Measurements from ENCODE around the gene KRT3.
"Not testable (repeated sequence)": the region's sequence is repeated elsewhere in the genome, so short reads cannot be mapped to it uniquely, and the experiment has no call there.

The KRT3 gene

GRCh38 chr12:52766351-52767019, 29.4 kb downstream of the KRT3 start:
- H3K27ac Mint-ChIP-seq, result no peak overlapping the region
- H3K9me3 Mint-ChIP-seq, result peaks cover 2% of the 10 kb centered on the region
- H3K4me1 Mint-ChIP-seq, result no peaks in the 10 kb centered on the region
- peaks cover 13% of the 10 kb centered on the region for H3K27me3 Mint-ChIP-seq
- DNase-seq, result no peak
- no peak overlapping the region for H3K4me3 Mint-ChIP-seq
- H3K36me3 Mint-ChIP-seq, result no peaks in the 10 kb centered on the region
- CTCF ChIA-PET, result interaction anchor here (0.6 kb wide), 1 partner anchor 34 kb away, joined by 4 read pairs; no protein-coding TSS in a partner anchor

DNA sequence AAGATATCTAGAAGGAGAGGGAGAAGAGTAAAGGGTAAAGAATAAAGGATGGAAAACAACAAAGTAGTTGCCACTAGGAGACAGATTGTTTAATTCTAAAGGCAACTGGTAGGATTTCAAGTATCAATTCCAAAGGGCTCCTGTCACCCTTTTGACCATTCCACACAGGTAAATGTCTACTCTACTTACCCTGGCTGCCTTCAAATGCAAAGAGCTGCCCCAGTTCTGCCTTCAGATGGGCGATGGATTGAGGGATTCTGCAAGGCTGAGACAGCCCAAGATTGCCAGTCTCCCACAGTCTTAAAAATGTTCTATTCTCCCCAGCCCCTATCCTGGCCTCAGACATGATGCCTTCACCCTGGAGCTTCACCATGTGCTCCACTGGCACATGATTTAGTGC, 30.2 kb downstream of the KRT3 start:
- H3K36me3 Mint-ChIP-seq, result no peaks in the 10 kb centered on the region
- no peak overlapping the region for H3K27ac Mint-ChIP-seq
- H3K27me3 Mint-ChIP-seq, result peaks cover 10% of the 10 kb centered on the region
- no peaks in the 10 kb centered on the region for H3K4me1 Mint-ChIP-seq
- CTCF ChIA-PET, result interaction anchor here (0.6 kb wide), 1 partner anchor 35 kb away, joined by 4 read pairs; no protein-coding TSS in a partner anchor
- H3K4me3 Mint-ChIP-seq, result no peak overlapping the region
- peaks cover 9% of the 10 kb centered on the region for H3K9me3 Mint-ChIP-seq
- DNase-seq, result no peak

GRCh38 chr12:52763991-52764390, 31.9 kb downstream of the KRT3 start:
- Mint-ChIP-seq H3K4me3 (no peak overlapping the region), H3K9me3 (peaks cover 13% of the 10 kb centered on the region), H3K27ac (no peak overlapping the region), H3K4me1 (no peaks in the 10 kb centered on the region), H3K27me3 (peaks cover 10% of the 10 kb centered on the region), H3K36me3 (no peaks in the 10 kb centered on the region)
- DNase-seq, result no peak
- CTCF ChIA-PET, result no interaction called here

- H3K27ac Mint-ChIP-seq, result no peak overlapping the region
- no peak for DNase-seq
- CTCF ChIA-PET, result no interaction called here
- H3K27me3 Mint-ChIP-seq, result peaks cover 10% of the 10 kb centered on the region
- no peaks in the 10 kb centered on the region for H3K36me3 Mint-ChIP-seq
- peaks cover 13% of the 10 kb centered on the region for H3K9me3 Mint-ChIP-seq
- no peaks in the 10 kb centered on the region for H3K4me1 Mint-ChIP-seq
- H3K4me3 Mint-ChIP-seq, result no peak overlapping the region
These were observed 32.8 kb downstream of the KRT3 start for GRCh38 chr12:52763036-52763659.

- H3K27ac Mint-ChIP-seq, result no peak overlapping the region
- no peaks in the 10 kb centered on the region for H3K4me1 Mint-ChIP-seq
- H3K4me3 Mint-ChIP-seq, result no peak overlapping the region
- no peaks in the 10 kb centered on the region for H3K36me3 Mint-ChIP-seq
- H3K9me3 Mint-ChIP-seq, result peaks cover 13% of the 10 kb centered on the region
- CTCF ChIA-PET, result no interaction called here
- no peak for DNase-seq
- peaks cover 10% of the 10 kb centered on the region for H3K27me3 Mint-ChIP-seq
These were observed 34.1 kb downstream of the KRT3 start for GRCh38 chr12:52761802-52762201.

DNA sequence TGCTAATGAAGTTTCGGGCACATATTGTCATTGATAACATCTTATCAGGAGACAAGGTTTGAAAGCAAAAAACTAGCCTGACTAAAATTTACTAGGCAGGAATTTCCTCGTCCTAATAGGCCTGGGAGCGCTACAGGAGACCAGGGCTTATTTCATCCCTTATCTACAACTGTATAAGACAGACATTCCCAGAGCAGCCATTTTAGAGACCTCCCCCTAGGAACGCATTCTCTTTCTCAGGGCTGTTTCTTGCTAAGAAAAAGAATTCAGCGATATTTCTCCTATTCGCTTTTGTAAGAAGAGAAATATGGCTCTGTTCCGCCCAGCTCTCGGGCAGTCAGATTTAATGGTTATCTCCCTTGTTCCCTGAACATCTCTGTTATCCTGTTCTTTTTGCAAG, 34.7 kb downstream of the KRT3 start:
- H3K4me3 Mint-ChIP-seq, H3K4me1 Mint-ChIP-seq, DNase-seq, H3K27me3 Mint-ChIP-seq, H3K27ac Mint-ChIP-seq, CTCF ChIA-PET, H3K36me3 Mint-ChIP-seq: not testable (repeated sequence)
- H3K9me3 Mint-ChIP-seq, result peaks cover 13% of the 10 kb centered on the region

- H3K9me3 Mint-ChIP-seq, result peaks cover 13% of the 10 kb centered on the region
- CTCF ChIA-PET, result no interaction called here
- no peaks in the 10 kb centered on the region for H3K4me1 Mint-ChIP-seq
- peaks cover 6% of the 10 kb centered on the region for H3K27me3 Mint-ChIP-seq
- no peak overlapping the region for H3K4me3 Mint-ChIP-seq
- H3K36me3 Mint-ChIP-seq, result no peaks in the 10 kb centered on the region
- no peak overlapping the region for H3K27ac Mint-ChIP-seq
- DNase-seq, result no peak
These were observed 35.3 kb downstream of the KRT3 start for GRCh38 chr12:52760623-52761022.

GRCh38 chr12:52759695-52760094, 36.2 kb downstream of the KRT3 start:
- Mint-ChIP-seq H3K36me3 (no peaks in the 10 kb centered on the region), H3K27me3 (peaks cover 9% of the 10 kb centered on the region), H3K4me3 (no peak overlapping the region), H3K9me3 (peaks cover 13% of the 10 kb centered on the region), H3K4me1 (no peaks in the 10 kb centered on the region), H3K27ac (no peak overlapping the region)
- CTCF ChIA-PET, result interaction anchor here (1.3 to 1.4 kb wide), 2 partner anchors 176 to 178 kb away, joined by 3 to 4 read pairs; no protein-coding TSS in a partner anchor
- DNase-seq, result no peak

DNA sequence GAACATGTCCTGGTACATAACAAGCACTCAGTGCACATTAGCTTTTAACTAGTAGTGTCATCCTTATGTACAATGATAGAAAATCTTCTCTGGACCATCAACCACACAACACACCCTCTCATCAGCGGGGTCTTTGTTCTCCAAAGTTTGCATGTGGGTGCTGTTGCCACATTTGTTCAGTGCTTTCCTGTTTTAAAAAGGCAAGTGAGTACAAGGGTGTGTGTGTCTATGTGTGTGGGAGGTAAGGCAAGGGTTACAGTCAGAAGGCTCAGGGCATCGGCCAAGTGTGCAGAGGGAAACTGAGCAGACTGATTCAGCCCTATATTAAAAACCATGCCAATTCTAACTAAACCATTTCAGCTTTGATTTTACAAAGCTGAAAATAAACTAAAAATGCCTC, 36.7 kb downstream of the KRT3 start:
- no peaks in the 10 kb centered on the region for H3K36me3 Mint-ChIP-seq
- H3K27me3 Mint-ChIP-seq, result peaks cover 9% of the 10 kb centered on the region
- no peak overlapping the region for H3K4me3 Mint-ChIP-seq
- H3K9me3 Mint-ChIP-seq, result peaks cover 13% of the 10 kb centered on the region
- DNase-seq, result no peak
- CTCF ChIA-PET, result interaction anchor here (1.3 to 1.4 kb wide), 2 partner anchors 176 to 177 kb away, joined by 3 to 4 read pairs; no protein-coding TSS in a partner anchor
- no peaks in the 10 kb centered on the region for H3K4me1 Mint-ChIP-seq
- no peak overlapping the region for H3K27ac Mint-ChIP-seq

DNA sequence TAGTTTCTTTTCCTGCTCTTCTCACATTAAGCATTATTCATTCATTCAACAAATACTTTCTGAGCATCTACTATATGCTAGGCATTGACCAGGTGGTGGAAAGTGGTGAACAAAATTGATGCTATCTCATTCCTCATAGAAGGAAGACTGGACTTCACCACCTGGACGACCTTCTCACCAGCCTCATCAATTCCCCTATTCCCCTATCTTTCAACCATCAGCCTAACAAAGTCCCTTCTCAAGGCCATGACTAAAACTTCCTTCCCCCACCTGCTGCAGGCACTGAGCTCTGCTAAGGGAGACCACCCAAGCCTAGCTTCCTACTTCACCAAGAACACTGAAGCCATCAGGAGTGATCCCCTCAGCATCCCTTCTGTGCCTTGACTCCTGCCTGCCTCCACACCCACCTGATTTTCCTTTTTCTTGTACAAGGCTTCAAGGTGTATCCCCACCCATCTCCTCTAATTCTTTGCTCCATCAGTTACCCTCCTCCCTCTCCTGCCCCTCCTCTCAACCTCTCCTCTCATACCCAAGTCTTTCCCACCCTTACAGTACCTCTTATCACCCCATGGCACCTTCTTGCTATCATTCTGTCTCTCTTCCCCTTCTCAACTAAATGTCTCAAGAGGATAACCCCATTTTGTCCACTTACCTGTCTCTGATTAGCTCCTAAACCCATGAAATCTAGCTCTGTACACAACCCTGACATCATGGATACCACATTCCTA, 38.3 kb downstream of the KRT3 start:
- CTCF ChIA-PET, result no interaction called here
- Mint-ChIP-seq H3K27me3 (peaks cover 15% of the 10 kb centered on the region), H3K27ac (no peak overlapping the region)

DNA sequence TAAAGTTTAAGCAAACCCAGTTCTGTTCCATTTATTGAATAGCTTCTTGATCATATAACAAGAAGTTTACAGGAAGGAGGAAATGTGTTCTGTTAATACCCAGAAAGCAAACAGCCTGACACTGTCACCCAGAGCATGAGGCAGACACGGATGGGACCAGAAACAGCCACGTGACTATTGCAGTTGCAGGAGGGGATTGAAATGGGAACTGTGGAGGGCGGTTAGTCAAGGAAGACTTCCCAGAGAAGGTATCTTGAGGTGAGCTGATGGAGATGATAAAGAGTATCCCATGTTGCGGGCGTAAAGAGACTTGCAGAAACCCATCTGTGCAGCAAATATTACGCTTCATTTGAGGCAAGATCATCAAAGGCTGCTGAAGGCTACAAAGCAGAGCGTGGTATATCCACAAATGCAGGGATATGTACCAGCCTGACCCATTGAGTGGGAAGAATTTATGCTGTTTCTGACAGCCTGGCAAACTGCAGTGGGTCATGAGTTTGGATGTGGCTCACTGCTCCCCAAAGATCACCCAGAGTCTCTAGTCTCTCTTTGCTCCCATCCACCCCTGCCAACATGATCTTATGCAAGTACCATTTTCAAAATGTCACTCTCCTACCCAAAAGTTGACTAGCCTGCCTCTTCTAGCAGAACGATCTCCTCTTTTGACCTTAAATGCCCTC, 39.5 kb downstream of the KRT3 start:
- Mint-ChIP-seq H3K27me3 (peaks cover 22% of the 10 kb centered on the region), H3K27ac (no peak overlapping the region), H3K36me3 (no peaks in the 10 kb centered on the region), H3K9me3 (peaks cover 11% of the 10 kb centered on the region), H3K4me3 (no peak overlapping the region), H3K4me1 (no peaks in the 10 kb centered on the region)
- CTCF ChIA-PET, result no interaction called here
- DNase-seq, result no peak

More for the DNA sequence above, 38.3 kb downstream of the KRT3 start:
- H3K36me3 Mint-ChIP-seq, result no peaks in the 10 kb centered on the region
- no peak for DNase-seq
- H3K4me3 Mint-ChIP-seq, result no peak overlapping the region
- H3K4me1 Mint-ChIP-seq, result no peaks in the 10 kb centered on the region
- peaks cover 13% of the 10 kb centered on the region for H3K9me3 Mint-ChIP-seq

- Mint-ChIP-seq H3K9me3 (peaks cover 3% of the 10 kb centered on the region), H3K27me3 (peaks cover 22% of the 10 kb centered on the region), H3K36me3 (no peaks in the 10 kb centered on the region), H3K4me3 (no peak overlapping the region), H3K27ac (no peak overlapping the region), H3K4me1 (no peaks in the 10 kb centered on the region)
- CTCF ChIA-PET, result no interaction called here
- no peak for DNase-seq
These were observed 40.4 kb downstream of the KRT3 start for GRCh38 chr12:52755533-52755932.

DNA sequence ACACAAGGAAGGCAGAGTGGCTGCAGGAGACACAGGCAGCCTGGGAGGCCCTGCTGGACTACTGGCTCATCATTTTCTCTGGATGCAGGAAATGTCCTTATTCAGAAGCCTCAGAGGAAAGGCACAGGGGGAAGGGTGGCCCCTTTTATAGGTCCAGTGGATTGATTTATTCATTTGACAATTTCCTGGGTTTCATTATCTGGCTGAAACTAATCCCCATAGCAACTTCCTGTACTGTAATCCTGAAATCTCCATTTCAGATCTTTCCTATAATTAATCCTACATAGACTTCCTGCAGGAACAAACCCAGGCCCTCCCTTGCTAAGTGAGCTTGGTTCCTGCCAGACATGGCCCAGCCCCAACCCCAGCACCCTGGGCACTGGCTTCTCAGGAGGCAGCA, 41.8 kb downstream of the KRT3 start:
- DNase-seq, result no peak
- Mint-ChIP-seq H3K27me3 (peaks cover 22% of the 10 kb centered on the region), H3K27ac (no peak overlapping the region), H3K4me3 (no peak overlapping the region), H3K9me3 (no peaks in the 10 kb centered on the region), H3K4me1 (no peaks in the 10 kb centered on the region), H3K36me3 (no peaks in the 10 kb centered on the region)
- CTCF ChIA-PET, result no interaction called here

DNA sequence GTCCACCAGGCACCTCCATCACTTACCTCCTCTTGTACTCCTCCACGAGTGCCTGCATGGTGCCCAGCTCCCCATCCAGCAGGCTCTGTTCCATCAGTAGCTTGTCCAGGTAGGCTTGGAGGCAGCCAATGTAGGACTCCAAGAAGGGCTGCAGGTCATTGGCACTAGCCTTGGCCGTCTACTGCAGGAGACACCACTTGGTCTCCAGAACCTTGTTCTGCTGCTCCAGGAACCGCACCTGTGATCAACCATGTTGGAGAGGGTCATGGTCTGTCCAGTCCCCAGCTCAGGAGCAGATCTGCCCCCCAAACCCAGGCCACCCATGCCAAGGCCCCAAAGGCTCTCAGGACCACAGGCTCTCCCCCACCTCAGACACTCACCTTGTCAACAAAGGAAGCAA, 42.6 kb downstream of the KRT3 start:
- H3K4me3 Mint-ChIP-seq, result no peak overlapping the region
- peaks cover 6% of the 10 kb centered on the region for H3K4me1 Mint-ChIP-seq
- no peak for DNase-seq
- CTCF ChIA-PET, result no interaction called here
- no peaks in the 10 kb centered on the region for H3K9me3 Mint-ChIP-seq
- H3K27ac Mint-ChIP-seq, result no peak overlapping the region
- H3K36me3 Mint-ChIP-seq, result no peaks in the 10 kb centered on the region
- H3K27me3 Mint-ChIP-seq, result peaks cover 28% of the 10 kb centered on the region

Data from activated naive CD4-positive, alpha-beta T cell treated with anti-CD3 and anti-CD28 coated beads, Interleukin-2, amount 10 ng/mL, durations not matched to agents 7 days and 5 days (primary cell).